DOHH2 (cell line): Measurements from ENCODE around the gene PLEKHG2.

Experiments
- H3F3A ChIP-seq: fragments of 200-600 bp; sonication (generic), shearing (Covaris generic); 2 replicates; pipeline ENCODE4 v1.6.0; 2016; ENCODE audit warnings: antibody characterized with exemption, mild to moderate bottlenecking; ENCODE audit not compliant: control insufficient read depth, insufficient read depth
- H3K27ac ChIP-seq: fragments of 200-600 bp; sonication (generic); 2 replicates; pipeline ENCODE4 v1.5.1; 2014; ENCODE audit warnings: low read depth, mild to moderate bottlenecking, low read length, moderate library complexity
- H3K27me3 ChIP-seq: fragments of 200-600 bp; sonication (generic); 2 replicates; pipeline ENCODE4 v1.6.1; 2014; ENCODE audit warnings: mild to moderate bottlenecking, low read length, mixed read lengths; ENCODE audit not compliant: control insufficient read depth
- H3K36me3 ChIP-seq: fragments of 200-600 bp; sonication (generic); 2 replicates; pipeline ENCODE4 v1.6.1; 2014; ENCODE audit warnings: mild to moderate bottlenecking, low read length, moderate library complexity, mixed read lengths; ENCODE audit not compliant: control insufficient read depth
- H3K4me1 ChIP-seq: fragments of 200-600 bp; sonication (generic); 2 replicates; pipeline ENCODE4 v1.6.1; 2014; ENCODE audit warnings: mild to moderate bottlenecking, low read length, mixed read lengths; ENCODE audit not compliant: control insufficient read depth
- H3K4me2 ChIP-seq: fragments of 200-600 bp; sonication (generic); 2 replicates; pipeline ENCODE4 v1.6.0; 2014; ENCODE audit warnings: mild to moderate bottlenecking, low read length, moderate library complexity
- H3K4me3 ChIP-seq: fragments of 200-600 bp; sonication (generic); 2 replicates; pipeline ENCODE4 v1.5.1; 2014; ENCODE audit warnings: mild to moderate bottlenecking, low read length, mixed read lengths
- H3K79me2 ChIP-seq: fragments of 200-600 bp; sonication (generic); 2 replicates; pipeline ENCODE4 v1.6.1; 2014; ENCODE audit warnings: mild to moderate bottlenecking, low read length, mixed read lengths; ENCODE audit not compliant: control insufficient read depth
- H3K9me2 ChIP-seq: fragments of 200-600 bp; sonication (generic); replicated peaks from 2 replicates; pipeline ENCODE4 v1.6.1; 2014; ENCODE audit warnings: mild to moderate bottlenecking, low read length, mixed read lengths; ENCODE audit not compliant: control insufficient read depth
- H3K9me3 ChIP-seq: fragments of 200-600 bp; sonication (generic); 2 replicates; pipeline ENCODE4 v1.6.1; 2014; ENCODE audit warnings: antibody characterized with exemption, low read length, mixed read lengths; ENCODE audit not compliant: control insufficient read depth, insufficient read depth
- H4K20me1 ChIP-seq: fragments of 200-600 bp; sonication (generic); 2 replicates; pipeline ENCODE4 v1.6.0; 2014; ENCODE audit warnings: low read depth, mild to moderate bottlenecking, antibody characterized with exemption, low read length, moderate library complexity; ENCODE audit not compliant: control insufficient read depth, insufficient read depth
- CTCF ChIP-seq: fragments of 200-600 bp; sonication (generic); IDR thresholded peaks from one replicate; pipeline ENCODE4 v1.5.1; 2014; ENCODE audit warnings: antibody characterized with exemption, mild to moderate bottlenecking, low read depth, low read length; ENCODE audit not compliant: poor library complexity, severe bottlenecking
- EZH2phosphoT487 ChIP-seq: fragments of 200-600 bp; sonication (generic); IDR thresholded peaks from 2 replicates; pipeline ENCODE4 v1.6.1; 2017; ENCODE audit warnings: borderline replicate concordance, mild to moderate bottlenecking, antibody characterized with exemption, low read length, moderate library complexity, mixed read lengths

Gene PLEKHG2

DNA sequence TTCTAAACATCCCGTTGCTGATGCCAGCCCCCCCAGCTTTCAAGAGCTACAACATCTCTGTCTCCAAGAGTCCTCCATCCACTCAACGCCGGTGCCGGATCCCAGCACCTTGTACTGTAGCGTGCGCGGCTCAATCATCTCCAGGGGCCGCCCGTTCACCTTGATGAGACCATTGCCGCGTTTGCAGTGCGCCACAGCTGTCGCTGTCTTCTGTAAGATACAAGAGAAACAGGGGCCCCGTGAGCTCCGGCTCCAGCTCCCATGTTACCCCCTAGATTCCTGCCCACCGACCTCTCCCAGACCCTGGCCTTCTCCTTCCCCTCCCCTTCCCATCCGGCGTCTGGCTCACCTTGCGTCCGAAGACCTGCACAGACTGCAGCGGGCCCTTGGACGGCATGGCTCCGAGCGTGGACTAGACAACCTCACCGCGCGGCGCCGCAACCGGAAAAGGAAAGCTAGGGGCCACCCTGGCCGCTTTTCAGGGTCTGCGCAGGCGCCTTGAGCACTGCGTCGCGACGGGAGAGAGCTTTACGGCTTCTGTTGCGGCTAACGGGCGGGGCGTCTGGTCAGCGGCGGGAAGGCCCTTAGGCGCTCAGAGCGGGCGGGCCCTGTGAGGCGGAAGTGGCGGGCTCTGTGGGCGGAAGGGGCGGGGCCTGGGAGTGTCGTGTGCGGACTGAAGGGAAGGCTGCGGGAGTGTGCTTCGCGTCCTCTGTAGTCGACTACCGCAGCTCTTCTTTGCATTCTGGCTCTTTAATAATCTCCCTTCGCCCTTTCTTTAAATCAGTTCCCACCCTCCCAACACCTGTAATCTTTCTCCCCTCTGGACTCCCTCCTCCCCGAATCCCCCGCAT, 23.3 kb downstream of the PLEKHG2 start, which contains the start of gene RPS16:
TSS of gene RPS16 (minus strand) at position 451 of the 851 bp plus-strand sequence. CDS start at position 397, 54 bp downstream.
- no peak for TF ChIP-seq CTCF
- H3K27ac ChIP-seq, result peak within 1 kb of the TSS; percentile 76
- H3K4me1 ChIP-seq, result peaks cover 63% of the 10 kb centered on the region

DNA sequence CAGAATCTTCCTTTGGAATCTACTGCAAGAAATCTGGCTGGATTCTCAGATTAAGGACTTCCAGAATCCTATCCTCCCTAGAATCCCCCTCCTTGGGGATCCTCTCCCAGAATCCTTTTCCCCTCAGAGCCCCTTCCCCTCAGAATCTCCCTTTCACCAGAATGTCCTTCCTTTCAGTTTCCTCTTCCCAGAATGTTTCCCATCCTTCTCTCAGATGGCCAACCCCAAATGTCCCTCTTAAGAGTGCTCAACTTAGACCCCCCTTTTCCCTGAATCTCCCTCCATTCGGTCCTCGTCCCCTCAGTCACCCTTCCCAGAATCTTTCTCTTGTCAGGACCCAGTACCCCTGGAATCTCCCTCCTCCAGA, 23.9 kb downstream of the PLEKHG2 start:
- Histone ChIP-seq H4K20me1 (peaks cover 15% of the 10 kb centered on the region), H3K4me2 (peak overlapping the region; percentile 69), H3K4me3 (peak overlapping the region; percentile 92), H3K27ac (peak overlapping the region; percentile 63), H3K79me2 (peaks cover 38% of the 10 kb centered on the region), H3K9me3 (no peaks in the 10 kb centered on the region), H3F3A (peaks cover 48% of the 10 kb centered on the region), H3K36me3 (peaks cover 39% of the 10 kb centered on the region), H3K27me3 (no peaks in the 10 kb centered on the region), H3K4me1 (peaks cover 63% of the 10 kb centered on the region), H3K9me2 (no peaks in the 10 kb centered on the region)
- TF ChIP-seq EZH2phosphoT487 (no peak), CTCF (no peak)

More for the DNA sequence above, 23.3 kb downstream of the PLEKHG2 start, which contains the start of gene RPS16:
- Histone ChIP-seq H3F3A (peaks cover 55% of the 10 kb centered on the region), H3K4me2 (peak within 1 kb of the TSS; percentile 84), H3K9me3 (no peaks in the 10 kb centered on the region), H3K4me3 (peak within 1 kb of the TSS; percentile 92), H3K36me3 (peaks cover 43% of the 10 kb centered on the region), H3K79me2 (peaks cover 38% of the 10 kb centered on the region), H3K9me2 (no peaks in the 10 kb centered on the region), H3K27me3 (no peaks in the 10 kb centered on the region), H4K20me1 (peaks cover 15% of the 10 kb centered on the region)

DNA sequence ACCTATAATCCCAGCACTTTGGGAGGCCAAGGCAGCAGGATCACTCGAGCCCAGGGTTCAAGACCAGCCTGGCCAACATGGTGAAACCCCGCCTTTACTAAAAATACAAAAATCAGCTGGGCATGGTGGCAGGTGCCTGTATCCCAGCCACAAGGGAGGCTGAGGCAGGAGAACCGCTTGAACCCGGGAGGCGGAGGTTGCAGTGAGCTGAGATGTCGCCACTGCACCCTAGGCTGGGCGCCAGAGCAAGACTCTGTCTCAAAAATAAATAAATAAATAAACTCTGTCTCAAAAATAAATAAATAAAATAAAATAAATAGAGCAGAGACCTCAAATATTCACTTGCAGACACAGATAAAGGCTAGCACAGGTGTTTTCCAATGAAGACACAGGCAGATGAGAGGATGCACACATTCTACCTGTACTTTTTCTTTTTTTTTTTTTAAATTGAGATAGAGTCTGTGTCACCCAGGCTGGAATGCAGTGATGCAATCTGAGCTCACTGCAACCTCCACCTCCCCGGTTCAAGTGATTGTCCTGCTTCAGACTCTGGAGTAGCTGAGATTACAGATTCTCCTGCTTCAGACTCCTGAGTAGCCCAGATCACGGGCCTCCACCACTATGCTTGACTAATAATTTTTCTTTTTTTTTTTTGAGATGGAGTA, 25.9 kb downstream of the PLEKHG2 start:
- peaks cover 32% of the 10 kb centered on the region for H3K79me2 ChIP-seq
- H3K9me2 ChIP-seq, result no peaks in the 10 kb centered on the region
- no peak overlapping the region for H3K4me2 ChIP-seq
- H3K4me3 ChIP-seq, result no peak overlapping the region
- peaks cover 34% of the 10 kb centered on the region for H3F3A ChIP-seq
- H3K36me3 ChIP-seq, result peaks cover 23% of the 10 kb centered on the region
- no peaks in the 10 kb centered on the region for H3K9me3 ChIP-seq
- H3K27me3 ChIP-seq, result no peaks in the 10 kb centered on the region
- TF ChIP-seq CTCF, result no peak
- no peak for TF ChIP-seq EZH2phosphoT487
- H3K4me1 ChIP-seq, result peaks cover 56% of the 10 kb centered on the region
- H3K27ac ChIP-seq, result no peak overlapping the region
- peaks cover 14% of the 10 kb centered on the region for H4K20me1 ChIP-seq
